ENCODE results near the gene ITPRID2.

GRCh38 chr2:181977661-181978350, 86.3 kb downstream of the ITPRID2 start:
- TF ChIP-seq CTCF (conservative IDR thresholded peaks at IDR 0.05) (no peak), EZH2 (IDR thresholded peaks at IDR 0.05; ENCODE audit: low read depth) (no peak)

Data from PC-9 (cell line).